Measurements from ENCODE around the gene CMYA5.
"Not testable (repeated sequence)": the region's sequence is repeated elsewhere in the genome, so short reads cannot be mapped to it uniquely, and the experiment has no call there.

CMYA5 gene

DNA sequence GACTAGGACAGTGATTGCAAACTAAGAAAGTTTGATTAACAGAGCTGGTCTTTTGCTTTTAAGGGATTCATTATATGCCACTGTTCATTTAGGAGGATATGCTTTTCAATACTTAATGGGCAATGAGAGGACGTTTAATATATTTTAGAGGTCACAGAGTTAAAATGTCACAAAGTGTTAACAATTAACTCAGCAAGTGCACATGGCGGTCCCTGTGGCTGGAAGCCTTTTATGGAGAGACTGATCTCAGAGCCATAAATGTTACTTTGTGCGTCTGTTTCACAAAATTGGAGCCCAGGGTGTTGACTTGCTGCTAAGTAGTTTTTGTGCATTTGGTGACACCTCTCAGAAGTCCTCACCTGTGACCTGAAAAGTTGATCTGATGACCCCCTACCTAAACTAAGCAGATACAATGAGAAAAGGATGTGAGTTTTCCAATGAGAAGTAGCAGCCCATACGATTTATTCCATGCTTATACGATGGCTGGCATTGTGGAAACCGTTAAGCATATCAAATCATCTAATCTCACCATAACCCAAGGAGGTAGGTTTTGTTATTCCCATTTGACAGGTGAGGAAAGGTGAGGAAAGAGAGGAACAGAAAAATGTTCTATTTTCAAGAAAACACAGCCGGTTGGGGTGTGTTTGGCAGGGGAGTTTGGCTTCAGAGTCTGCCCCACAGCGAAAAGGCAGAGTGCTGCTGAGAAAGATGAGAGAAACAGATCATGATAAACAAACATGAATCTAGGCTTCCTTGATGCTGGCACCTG, 64.4 kb downstream of the CMYA5 start:
- DNase-seq (ENCODE audit: low read depth) = no peak
- in situ Hi-C loops (cut with HindIII; ENCODE audit: low sequenced_read_pairs) = no loop called here
- TF ChIP-seq, protein P1, sequence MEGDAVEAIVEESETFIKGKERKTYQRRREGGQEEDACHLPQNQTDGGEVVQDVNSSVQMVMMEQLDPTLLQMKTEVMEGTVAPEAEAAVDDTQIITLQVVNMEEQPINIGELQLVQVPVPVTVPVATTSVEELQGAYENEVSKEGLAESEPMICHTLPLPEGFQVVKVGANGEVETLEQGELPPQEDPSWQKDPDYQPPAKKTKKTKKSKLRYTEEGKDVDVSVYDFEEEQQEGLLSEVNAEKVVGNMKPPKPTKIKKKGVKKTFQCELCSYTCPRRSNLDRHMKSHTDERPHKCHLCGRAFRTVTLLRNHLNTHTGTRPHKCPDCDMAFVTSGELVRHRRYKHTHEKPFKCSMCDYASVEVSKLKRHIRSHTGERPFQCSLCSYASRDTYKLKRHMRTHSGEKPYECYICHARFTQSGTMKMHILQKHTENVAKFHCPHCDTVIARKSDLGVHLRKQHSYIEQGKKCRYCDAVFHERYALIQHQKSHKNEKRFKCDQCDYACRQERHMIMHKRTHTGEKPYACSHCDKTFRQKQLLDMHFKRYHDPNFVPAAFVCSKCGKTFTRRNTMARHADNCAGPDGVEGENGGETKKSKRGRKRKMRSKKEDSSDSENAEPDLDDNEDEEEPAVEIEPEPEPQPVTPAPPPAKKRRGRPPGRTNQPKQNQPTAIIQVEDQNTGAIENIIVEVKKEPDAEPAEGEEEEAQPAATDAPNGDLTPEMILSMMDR (IDR thresholded peaks at IDR 0.05; ENCODE audit: low read depth, low read length, missing control alignments) = no peak
- H3K4me3 ChIP-seq (ENCODE audit: low read depth, low read length) = no peak overlapping the region

GRCh38 chr5:79754865-79755555, 65.4 kb downstream of the CMYA5 start:
- in situ Hi-C loops (cut with HindIII; ENCODE audit: low sequenced_read_pairs) = no loop called here
- TF ChIP-seq, protein P1 (IDR thresholded peaks at IDR 0.05; ENCODE audit: low read depth, low read length, missing control alignments) = no peak
- no peak for DNase-seq (ENCODE audit: low read depth)
- H3K4me3 ChIP-seq (ENCODE audit: low read depth, low read length) = no peak overlapping the region

DNA sequence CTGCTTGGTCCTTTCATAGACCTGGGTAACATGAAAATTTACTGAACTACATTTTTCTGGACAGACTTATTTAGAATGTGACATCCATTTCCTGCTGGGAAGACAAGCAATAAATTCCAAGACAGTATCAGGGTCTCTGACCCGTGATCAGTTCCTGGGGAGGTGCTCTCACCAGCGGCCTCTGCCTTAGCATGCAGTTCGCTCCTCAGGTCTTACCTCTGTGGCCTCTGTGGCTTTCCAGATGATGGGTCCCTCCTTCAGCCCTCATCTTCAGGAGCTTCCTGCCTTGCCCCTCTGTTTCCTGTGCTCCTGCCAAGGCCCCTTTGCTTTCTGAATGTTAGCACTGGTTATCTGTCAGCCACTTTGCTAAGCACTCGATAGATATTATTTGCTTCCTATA, 66.4 kb downstream of the CMYA5 start:
- TF ChIP-seq, protein P1 (IDR thresholded peaks at IDR 0.05; ENCODE audit: low read depth, low read length, missing control alignments) = no peak
- H3K4me3 ChIP-seq (ENCODE audit: low read depth, low read length) = no peak overlapping the region
- DNase-seq (ENCODE audit: low read depth) = no peak
- in situ Hi-C loops (cut with HindIII; ENCODE audit: low sequenced_read_pairs) = no loop called here

- TF ChIP-seq, protein P1 (IDR thresholded peaks at IDR 0.05; ENCODE audit: low read depth, low read length, missing control alignments) = no peak
Measured at GRCh38 chr5:79759436-79759835, 69.8 kb downstream of the CMYA5 start.

DNA sequence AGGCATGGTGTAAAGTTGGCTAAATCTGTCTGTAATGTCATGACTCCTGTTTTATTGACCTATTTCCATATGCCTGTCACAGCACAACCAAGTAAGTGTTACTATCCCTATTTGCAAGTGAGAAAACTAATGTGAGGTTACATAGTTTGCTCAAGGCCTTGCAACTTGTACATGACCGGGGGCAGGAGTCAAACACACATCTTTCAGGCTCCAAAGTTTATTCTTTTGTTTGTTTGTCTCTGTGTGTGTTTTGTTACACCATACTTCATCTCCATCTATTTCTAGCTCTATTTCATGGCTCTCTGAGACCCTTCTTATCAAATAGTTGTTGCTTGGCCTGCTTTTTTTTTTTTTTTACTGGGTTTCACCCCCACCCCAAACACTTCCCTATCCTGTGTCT, 70.2 kb downstream of the CMYA5 start:
- TF ChIP-seq, protein P1 (IDR thresholded peaks at IDR 0.05; ENCODE audit: low read depth, low read length, missing control alignments) = no peak
- no peak for DNase-seq (ENCODE audit: low read depth)
- in situ Hi-C loops (cut with HindIII; ENCODE audit: low sequenced_read_pairs) = no loop called here
- no peak overlapping the region for H3K4me3 ChIP-seq (ENCODE audit: low read depth, low read length)

More at GRCh38 chr5:79759436-79759835, 69.8 kb downstream of the CMYA5 start:
- in situ Hi-C loops (cut with HindIII; ENCODE audit: low sequenced_read_pairs) = no loop called here
- H3K4me3 ChIP-seq (ENCODE audit: low read depth, low read length) = no peak overlapping the region
- peak; percentile 79 for DNase-seq (ENCODE audit: low read depth)

GRCh38 chr5:79762929-79763328, 73.3 kb downstream of the CMYA5 start:
- H3K4me3 ChIP-seq (ENCODE audit: low read depth, low read length) = no peak overlapping the region
- TF ChIP-seq, protein P1 (IDR thresholded peaks at IDR 0.05; ENCODE audit: low read depth, low read length, missing control alignments) = no peak
- in situ Hi-C loops (cut with HindIII; ENCODE audit: low sequenced_read_pairs) = no loop called here
- DNase-seq (ENCODE audit: low read depth) = no peak

DNA sequence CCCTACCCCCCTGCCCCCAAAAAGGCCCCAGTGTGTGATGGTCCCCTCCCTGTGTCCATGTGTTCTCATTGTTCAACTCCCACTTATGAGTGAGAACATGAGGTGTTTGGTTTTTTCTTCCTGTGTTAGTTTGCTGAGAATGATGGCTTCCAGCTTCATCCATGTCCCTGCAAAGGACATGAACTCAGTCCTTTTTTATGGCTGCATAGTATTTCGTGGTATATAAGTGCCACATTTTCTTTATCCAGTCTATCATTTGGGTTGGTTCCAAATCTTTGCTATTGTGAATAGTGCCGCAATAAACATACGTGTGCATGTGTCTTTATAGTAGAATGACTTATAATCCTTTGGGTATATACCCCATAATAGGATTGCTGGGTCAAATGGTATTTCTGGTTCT, 74.5 kb downstream of the CMYA5 start:
- DNase-seq (ENCODE audit: low read depth); in situ Hi-C loops (cut with HindIII; ENCODE audit: low sequenced_read_pairs); H3K4me3 ChIP-seq (ENCODE audit: low read depth, low read length): not testable (repeated sequence)
